Measurements from ENCODE around the gene OR1F1. TPM values are rescaled to one million over a fixed set of nuclear protein-coding genes. Genes with fewer than 3 reads are reported as not detected.

OR1F1 gene
- total and polyA plus RNA-seq, 9 of the 15 experiments (the other 6 are each of a cell fraction or from before 2014, with no cell fraction given), result 0.15 to 0.61 (median 0.35) TPM; not detected in 3

DNA sequence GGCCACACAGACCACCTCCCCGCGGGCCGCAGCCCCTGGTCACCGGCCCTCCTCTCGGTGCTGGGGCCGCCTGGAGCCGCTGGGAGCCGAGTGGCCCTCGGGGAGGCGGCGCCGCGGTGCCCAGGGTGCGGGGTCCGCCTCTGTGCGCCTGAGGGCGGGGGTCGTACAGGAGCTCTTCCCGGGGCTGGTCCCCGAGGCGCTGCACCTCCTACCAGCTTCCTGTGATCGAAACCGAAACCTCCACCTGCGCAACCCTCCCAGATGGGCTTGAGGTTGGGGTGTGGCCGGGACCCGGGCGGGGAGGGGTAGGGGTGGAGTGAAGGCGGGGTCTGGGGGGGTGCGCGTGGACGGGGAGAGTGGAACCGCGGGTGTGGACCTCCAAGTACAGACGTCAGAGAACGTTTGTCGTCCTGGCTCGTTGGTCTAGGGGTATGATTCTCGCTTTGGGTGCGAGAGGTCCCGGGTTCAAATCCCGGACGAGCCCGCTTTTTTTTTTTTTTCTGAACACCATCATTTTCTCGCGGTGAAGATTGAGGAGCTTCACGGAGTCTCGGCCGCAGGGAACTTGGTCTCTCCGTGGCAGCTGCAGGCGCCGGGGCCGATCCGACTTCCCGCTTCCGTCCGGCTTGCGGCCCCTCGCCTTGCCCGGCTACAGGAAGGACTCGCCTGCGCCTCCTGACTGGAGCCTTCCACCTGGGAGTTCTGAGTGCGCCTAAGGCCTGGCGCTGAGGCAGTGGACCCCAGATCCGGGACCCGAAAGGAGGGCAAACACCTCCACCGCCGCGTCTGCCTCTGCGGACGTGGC, 29.3 kb upstream of the OR1F1 start (continued):
- TF ChIP-seq, protein P1, sequence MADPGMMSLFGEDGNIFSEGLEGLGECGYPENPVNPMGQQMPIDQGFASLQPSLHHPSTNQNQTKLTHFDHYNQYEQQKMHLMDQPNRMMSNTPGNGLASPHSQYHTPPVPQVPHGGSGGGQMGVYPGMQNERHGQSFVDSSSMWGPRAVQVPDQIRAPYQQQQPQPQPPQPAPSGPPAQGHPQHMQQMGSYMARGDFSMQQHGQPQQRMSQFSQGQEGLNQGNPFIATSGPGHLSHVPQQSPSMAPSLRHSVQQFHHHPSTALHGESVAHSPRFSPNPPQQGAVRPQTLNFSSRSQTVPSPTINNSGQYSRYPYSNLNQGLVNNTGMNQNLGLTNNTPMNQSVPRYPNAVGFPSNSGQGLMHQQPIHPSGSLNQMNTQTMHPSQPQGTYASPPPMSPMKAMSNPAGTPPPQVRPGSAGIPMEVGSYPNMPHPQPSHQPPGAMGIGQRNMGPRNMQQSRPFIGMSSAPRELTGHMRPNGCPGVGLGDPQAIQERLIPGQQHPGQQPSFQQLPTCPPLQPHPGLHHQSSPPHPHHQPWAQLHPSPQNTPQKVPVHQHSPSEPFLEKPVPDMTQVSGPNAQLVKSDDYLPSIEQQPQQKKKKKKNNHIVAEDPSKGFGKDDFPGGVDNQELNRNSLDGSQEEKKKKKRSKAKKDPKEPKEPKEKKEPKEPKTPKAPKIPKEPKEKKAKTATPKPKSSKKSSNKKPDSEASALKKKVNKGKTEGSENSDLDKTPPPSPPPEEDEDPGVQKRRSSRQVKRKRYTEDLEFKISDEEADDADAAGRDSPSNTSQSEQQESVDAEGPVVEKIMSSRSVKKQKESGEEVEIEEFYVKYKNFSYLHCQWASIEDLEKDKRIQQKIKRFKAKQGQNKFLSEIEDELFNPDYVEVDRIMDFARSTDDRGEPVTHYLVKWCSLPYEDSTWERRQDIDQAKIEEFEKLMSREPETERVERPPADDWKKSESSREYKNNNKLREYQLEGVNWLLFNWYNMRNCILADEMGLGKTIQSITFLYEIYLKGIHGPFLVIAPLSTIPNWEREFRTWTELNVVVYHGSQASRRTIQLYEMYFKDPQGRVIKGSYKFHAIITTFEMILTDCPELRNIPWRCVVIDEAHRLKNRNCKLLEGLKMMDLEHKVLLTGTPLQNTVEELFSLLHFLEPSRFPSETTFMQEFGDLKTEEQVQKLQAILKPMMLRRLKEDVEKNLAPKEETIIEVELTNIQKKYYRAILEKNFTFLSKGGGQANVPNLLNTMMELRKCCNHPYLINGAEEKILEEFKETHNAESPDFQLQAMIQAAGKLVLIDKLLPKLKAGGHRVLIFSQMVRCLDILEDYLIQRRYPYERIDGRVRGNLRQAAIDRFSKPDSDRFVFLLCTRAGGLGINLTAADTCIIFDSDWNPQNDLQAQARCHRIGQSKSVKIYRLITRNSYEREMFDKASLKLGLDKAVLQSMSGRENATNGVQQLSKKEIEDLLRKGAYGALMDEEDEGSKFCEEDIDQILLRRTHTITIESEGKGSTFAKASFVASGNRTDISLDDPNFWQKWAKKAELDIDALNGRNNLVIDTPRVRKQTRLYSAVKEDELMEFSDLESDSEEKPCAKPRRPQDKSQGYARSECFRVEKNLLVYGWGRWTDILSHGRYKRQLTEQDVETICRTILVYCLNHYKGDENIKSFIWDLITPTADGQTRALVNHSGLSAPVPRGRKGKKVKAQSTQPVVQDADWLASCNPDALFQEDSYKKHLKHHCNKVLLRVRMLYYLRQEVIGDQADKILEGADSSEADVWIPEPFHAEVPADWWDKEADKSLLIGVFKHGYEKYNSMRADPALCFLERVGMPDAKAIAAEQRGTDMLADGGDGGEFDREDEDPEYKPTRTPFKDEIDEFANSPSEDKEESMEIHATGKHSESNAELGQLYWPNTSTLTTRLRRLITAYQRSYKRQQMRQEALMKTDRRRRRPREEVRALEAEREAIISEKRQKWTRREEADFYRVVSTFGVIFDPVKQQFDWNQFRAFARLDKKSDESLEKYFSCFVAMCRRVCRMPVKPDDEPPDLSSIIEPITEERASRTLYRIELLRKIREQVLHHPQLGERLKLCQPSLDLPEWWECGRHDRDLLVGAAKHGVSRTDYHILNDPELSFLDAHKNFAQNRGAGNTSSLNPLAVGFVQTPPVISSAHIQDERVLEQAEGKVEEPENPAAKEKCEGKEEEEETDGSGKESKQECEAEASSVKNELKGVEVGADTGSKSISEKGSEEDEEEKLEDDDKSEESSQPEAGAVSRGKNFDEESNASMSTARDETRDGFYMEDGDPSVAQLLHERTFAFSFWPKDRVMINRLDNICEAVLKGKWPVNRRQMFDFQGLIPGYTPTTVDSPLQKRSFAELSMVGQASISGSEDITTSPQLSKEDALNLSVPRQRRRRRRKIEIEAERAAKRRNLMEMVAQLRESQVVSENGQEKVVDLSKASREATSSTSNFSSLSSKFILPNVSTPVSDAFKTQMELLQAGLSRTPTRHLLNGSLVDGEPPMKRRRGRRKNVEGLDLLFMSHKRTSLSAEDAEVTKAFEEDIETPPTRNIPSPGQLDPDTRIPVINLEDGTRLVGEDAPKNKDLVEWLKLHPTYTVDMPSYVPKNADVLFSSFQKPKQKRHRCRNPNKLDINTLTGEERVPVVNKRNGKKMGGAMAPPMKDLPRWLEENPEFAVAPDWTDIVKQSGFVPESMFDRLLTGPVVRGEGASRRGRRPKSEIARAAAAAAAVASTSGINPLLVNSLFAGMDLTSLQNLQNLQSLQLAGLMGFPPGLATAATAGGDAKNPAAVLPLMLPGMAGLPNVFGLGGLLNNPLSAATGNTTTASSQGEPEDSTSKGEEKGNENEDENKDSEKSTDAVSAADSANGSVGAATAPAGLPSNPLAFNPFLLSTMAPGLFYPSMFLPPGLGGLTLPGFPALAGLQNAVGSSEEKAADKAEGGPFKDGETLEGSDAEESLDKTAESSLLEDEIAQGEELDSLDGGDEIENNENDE (IDR thresholded peaks at IDR 0.05; ENCODE audit: low read depth, low read length), result no peak
- TF ChIP-seq POLR2AphosphoS2 (IDR thresholded peaks at IDR 0.05; ENCODE audit: low read length), result no peak
- TF ChIP-seq, protein P2, sequence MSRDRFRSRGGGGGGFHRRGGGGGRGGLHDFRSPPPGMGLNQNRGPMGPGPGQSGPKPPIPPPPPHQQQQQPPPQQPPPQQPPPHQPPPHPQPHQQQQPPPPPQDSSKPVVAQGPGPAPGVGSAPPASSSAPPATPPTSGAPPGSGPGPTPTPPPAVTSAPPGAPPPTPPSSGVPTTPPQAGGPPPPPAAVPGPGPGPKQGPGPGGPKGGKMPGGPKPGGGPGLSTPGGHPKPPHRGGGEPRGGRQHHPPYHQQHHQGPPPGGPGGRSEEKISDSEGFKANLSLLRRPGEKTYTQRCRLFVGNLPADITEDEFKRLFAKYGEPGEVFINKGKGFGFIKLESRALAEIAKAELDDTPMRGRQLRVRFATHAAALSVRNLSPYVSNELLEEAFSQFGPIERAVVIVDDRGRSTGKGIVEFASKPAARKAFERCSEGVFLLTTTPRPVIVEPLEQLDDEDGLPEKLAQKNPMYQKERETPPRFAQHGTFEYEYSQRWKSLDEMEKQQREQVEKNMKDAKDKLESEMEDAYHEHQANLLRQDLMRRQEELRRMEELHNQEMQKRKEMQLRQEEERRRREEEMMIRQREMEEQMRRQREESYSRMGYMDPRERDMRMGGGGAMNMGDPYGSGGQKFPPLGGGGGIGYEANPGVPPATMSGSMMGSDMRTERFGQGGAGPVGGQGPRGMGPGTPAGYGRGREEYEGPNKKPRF (IDR thresholded peaks at IDR 0.05; ENCODE audit: low read depth, low read length), result no peak
- no peak for TF ChIP-seq ZNF436 (CRISPR knock-in tag; IDR thresholded peaks at IDR 0.05)
- no peak for TF ChIP-seq ZNF347 (CRISPR knock-in tag; IDR thresholded peaks at IDR 0.05; ENCODE audit: low read depth)
- TF ChIP-seq LCOR (CRISPR knock-in tag; IDR thresholded peaks at IDR 0.05), result no peak; the same call in 1 of the 2 replicates
- no peak for TF ChIP-seq TAL1 (IDR thresholded peaks at IDR 0.05)
- no peak for TF ChIP-seq ZNF175 (CRISPR knock-in tag; IDR thresholded peaks at IDR 0.05; ENCODE audit: low read depth)
- no peak for TF ChIP-seq COPS2 (conservative IDR thresholded peaks at IDR 0.05)
- TF ChIP-seq, protein P3, sequence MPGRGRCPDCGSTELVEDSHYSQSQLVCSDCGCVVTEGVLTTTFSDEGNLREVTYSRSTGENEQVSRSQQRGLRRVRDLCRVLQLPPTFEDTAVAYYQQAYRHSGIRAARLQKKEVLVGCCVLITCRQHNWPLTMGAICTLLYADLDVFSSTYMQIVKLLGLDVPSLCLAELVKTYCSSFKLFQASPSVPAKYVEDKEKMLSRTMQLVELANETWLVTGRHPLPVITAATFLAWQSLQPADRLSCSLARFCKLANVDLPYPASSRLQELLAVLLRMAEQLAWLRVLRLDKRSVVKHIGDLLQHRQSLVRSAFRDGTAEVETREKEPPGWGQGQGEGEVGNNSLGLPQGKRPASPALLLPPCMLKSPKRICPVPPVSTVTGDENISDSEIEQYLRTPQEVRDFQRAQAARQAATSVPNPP (IDR thresholded peaks at IDR 0.05; ENCODE audit: borderline replicate concordance, insufficient read depth, insufficient read length), result no peak
- no peak for TF ChIP-seq TCF3 (CRISPR knock-in tag; IDR thresholded peaks at IDR 0.05)
